Islet of Langerhans (tissue), 1 donor: ENCODE measurements around the gene OAT.

Experiments
- FAIRE-seq: peaks from one replicate; lab custom pipeline; 2011; peaks lifted over from hg19 to GRCh38; lab: Jason Lieb, UNC

Gene OAT

DNA sequence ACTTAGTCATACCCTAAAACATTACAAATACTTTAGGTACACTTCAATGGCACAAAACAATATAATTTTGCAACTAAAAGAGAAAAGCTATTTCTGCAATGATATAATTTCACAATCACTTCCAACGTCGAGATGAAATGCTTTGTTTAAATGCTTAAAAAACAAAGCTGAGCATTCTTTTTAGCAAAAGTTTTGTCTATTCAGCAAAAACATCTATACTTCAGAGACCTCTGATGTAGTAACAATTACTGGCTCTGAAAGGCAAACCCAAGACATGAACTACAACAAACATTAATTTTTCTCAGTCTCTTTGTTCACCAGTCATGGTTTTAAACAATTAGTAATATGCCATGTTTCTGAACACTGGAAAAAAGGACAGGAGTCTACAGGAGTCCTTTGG is 16.4 kb downstream of the OAT start:
- no peak for FAIRE-seq

- no peak for FAIRE-seq
Observed at GRCh38 chr10:124401633-124402032, 17.1 kb downstream of the OAT start.

DNA sequence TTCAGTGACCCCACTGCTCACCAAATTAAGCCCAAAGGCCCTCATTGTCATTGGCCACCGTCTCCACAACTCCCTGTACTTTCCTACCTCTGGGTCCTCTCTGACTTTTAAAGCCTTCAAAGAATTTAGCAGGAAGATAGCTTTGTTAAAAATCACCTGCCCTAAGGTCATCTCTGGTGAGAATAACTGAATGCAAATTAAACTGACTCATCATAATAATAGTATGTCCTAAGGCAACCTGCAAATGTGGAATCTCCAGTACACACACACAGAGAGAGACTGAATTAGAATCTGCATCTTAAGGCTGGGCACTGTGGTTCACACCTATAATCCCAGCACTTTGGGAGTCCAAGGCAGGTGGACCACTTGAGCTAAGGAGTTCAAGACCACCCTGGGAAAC is 24.1 kb downstream of the OAT start:
- FAIRE-seq, result no peak

DNA sequence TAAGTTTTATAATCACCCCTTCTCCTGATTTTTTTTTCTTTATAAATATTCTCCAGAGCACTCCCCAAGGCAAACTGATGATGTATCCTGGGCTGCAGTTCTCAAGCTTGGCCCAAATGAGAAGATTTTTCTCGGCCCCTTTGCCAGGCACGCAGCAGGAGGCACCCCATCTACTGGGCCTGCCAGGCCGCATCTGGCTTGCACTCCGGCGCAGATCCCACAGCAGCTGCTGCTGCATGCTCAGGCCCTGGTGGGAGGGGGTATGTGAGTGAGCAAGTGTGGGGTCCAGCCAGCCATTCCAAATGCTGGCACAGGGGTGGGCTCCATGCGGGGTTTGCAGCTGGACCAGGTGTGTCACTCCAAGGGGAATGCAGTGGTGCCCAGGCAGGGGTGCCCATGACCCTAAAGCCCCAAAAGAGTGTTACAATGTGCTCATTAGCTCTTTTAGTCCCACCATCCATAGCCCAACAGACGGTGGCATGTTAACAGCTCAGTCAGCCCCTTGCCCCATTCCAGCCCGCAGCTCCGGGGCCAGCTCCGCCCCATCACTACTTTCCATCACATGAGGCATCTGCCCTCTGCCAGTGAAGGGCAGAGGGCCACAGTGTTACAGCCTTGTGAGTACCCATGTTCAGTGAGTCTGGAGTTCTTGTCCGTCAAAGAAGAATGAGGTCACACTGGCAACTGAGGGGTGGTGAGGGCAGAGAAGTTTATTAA is 25.9 kb downstream of the OAT start:
- FAIRE-seq, result no peak

- FAIRE-seq, result no peak
Observed at GRCh38 chr10:124390471-124391187, 28.1 kb downstream of the OAT start.

- no peak for FAIRE-seq
Observed at GRCh38 chr10:124389613-124390361, 28.9 kb downstream of the OAT start.

DNA sequence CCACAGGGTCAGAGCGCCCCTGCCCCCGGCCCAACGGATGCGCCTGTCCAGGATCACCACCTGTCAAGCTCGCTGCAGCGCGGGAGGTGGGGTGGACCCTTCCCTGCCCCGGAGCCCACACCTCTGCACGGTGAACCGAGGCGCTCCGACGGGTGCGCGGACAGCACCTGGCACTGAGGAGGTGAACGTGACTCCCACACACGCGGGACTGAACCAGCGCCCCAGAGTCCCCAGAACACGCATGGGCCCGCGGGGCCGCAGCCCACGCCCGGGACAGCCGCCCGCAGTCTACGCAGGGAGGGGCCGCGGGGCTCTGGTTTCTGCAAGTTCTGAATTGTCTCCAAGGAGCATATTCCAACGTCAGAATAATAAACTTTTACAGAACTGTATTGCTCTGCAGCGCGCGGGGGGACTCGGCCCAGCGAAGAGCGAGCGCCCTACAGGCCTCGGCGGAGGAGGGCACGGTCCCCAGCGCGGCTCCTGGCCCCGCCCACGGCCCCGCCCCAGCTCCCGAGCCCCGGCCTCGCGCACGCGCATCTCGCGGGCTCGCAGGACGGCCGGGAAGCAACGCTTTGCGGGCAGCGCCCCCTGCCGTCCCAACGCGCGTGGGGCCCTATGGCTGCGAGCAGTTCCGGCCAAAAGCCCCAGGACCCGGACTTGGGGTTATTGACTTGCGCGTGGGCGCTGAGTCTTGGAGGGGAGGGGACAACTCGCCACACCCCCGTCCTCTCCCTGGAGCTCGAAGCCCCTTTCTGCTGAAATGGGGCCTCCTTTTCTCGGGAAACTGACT is 29.7 kb downstream of the OAT start:
- FAIRE-seq, result no peak

DNA sequence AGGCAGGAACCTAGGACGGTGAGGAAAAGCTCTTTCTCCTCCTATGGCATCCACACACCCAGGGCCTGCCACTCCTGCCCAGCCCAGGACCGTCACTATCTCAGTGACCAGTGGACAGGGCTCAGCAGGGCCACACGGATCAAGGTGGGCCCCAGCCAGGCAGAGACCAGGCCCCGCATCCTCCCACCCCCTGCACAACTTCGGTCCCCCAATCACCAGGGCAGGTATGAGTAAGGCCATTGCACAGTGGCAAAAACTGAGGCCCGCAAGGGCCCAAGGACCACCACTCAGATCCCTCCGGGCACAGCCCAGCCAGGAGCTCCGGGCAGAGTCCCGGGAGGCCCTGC is 30.3 kb downstream of the OAT start:
- no peak for FAIRE-seq

DNA sequence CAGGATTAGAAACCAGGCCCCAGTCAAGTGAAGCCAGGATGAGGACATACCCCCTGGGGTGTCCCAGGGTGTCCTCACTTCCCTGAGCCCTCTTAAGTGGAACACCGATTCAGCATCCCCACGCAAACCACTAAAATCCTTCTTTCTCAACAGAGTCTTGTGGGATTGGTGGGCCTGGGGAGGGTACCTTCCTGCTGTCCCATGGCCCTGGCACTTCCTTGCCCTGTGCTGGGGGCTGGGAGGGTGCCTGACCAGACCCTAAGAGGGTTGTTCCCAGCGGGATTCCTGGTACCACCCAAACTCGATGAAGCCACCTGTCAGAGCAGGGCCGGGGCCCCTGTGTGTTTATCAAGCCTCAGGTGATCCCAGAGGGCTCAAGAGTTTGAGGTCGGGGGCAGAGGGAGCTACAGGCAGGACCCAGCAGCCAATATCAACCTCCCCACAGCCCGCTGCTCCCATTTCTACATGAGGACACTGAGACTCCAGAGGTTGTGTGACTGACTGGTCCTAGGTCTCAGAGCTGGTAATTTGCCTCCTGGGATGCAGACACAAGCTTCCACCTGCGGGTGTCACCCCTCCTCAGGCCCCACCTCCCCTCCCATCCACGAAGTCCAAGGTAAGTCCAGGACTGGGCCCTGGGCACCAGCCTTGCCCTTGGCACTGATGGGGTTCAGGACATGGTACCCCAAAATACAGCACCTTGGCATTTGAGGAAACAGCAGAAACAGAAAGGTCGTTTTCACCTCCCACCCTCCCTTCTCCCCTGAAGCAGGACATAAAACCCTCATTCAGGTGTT is 31.4 kb downstream of the OAT start:
- no peak for FAIRE-seq

DNA sequence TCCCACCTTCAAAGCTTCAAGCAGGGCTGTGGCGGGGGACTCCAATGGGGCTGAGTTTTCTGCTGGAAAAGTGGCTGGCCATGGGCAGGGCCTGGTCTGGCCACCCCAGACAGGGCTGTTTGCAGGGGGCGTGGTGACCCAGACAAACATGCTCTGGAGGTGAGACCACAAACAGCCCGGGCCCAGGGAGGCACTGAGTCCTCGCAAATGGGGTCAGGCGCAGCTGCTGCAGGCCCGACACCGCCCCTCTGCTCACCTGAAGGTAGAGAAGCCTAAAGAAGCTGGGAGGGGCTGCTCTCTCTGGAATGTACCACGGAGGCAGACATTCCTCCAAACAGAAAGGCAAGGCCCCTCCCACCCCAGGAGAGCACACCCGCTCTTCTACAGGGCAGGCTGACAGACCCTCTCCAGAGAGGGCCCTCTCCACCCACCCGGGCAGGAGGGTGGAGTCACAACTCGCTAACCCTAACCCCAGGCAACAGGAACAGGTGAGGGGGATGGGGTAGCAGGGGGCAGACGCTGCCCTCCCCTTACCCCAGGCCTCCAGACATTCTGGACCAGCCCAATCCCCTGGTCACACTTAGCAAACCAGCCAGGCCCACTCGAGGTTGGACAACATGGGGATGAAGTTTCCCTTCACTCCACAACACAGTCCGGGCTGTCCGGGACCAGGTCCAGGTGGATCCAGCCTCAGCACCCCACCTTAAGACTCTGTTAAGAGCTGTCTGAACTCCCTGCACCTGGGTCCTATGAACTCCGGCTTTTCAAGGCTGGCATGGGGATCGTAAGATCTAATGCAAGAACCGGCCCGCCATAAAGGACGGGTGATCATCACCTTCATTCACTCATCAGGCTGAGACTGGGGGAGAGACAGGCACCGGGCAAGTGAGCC is 32.3 kb downstream of the OAT start:
- no peak for FAIRE-seq

DNA sequence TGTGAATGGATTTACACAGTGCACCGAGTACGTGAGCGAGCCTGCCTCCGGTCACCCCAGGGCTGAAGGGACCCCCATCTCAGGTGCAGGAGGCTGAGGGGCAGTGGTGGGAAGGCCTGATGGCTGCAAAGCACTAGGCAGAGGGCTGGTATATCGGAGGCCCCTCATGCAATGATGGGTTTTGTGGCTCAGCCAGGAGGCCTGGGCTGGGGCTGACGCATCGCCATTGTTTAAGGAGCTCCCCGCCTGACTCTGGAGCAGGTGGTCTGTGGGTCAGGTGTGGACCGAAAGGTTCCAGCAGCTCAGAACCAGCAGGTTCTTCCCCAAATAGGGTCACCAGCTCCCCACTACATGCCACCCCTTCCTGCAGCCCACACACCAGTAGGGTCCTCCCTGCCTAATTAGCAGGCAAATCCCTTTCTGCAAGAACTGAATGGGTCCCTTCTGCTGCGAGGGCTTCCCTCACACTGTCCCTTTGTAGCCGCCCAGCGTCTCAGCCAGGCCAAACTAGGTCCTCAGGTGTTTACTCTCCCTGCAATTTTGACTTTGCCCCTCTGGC is 33.0 kb downstream of the OAT start:
- no peak for FAIRE-seq

DNA sequence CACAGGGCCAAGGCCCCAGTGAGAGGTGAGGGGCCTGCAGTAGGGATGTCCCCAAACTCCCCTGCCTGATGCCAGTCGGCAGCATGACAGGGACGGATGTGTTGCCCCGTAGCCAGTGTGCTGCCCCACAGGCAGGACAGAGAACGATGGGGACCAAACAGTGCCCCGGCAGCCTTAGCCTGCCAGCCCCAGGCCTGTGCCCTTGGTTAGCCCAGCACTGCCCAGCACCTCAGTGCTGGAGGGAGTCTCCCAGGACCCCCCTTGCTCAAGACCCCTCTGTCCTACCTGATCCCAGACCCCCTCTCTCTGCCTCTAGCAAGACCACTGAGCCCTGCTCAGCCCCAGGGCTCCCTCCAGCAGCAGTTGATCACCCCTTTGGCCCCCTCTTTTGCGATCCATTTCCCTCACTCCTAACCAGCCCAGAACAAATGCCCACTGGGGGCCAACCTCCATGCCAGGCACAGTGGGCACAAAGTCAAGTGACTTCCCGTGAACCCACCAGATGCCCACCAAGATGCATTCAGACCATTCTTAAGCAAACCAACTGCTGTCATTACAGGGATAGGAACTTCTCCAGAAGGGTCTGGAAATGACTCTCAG is 34.0 kb downstream of the OAT start:
- no peak for FAIRE-seq

DNA sequence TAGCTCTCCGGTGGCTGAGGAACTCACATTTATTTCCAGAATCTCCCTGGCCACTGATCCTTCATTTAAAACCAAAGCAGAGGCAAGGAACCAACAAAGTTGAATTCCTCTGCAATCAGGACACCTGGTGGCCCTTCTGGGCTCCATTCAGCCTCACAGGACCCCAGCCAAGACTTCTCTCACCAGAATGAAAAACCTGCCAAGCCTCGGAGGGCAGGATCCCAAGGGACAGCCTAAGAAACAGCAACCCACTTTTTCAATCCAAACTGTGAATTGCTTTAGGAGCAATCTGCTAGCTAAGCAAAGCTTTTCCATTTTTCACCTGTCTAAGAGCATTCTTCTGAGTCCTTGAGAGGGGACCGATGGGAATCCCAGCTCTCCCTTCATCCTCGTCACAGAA is 34.6 kb downstream of the OAT start:
- FAIRE-seq, result no peak

DNA sequence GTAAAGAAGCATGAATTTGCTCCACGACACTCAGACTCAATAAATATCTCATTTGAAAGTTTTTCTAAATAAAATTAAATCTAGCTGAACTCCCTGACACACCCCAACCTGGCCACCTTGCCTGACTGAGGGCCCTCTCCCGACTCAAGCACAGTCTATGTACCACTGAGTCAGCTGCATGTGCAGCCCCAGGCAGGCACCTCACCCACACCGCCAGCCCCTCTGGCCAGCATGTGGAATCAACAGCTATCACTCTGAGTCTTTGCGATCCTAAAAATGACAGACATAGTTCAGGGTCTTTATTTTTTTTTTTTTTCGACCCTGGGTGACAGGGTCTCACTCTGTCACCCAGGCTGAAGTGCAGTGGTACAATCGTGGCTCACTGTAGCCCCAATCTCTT is 35.2 kb downstream of the OAT start:
- no peak for FAIRE-seq

DNA sequence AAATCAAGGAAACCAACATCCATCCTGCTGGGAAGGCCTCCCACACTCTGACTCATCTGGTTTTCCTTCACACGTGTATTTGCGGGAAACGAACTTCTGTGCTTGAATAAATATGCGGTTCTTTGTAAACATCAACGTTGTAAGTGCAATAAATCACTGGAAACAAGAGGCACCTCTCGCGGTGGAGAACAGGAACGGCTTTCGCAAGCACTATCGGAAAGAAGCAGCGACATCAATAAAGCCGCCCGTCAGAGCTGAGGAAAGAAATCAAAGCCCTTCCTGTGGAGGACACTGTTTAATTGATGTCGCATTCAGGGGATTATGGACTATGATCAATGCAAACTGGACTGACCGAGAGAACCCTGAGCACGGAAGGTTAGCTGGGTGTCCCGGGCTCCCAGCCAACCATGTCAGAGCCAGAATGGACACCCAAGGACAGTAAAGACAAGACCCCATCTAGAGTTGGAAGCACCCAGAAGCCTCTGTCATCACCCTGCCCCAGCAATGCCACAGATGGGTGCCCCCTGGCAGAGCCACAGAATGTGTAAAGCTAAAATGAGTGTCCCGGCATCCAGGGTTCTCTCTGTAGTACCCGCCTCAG is 37.6 kb downstream of the OAT start:
- no peak for FAIRE-seq

DNA sequence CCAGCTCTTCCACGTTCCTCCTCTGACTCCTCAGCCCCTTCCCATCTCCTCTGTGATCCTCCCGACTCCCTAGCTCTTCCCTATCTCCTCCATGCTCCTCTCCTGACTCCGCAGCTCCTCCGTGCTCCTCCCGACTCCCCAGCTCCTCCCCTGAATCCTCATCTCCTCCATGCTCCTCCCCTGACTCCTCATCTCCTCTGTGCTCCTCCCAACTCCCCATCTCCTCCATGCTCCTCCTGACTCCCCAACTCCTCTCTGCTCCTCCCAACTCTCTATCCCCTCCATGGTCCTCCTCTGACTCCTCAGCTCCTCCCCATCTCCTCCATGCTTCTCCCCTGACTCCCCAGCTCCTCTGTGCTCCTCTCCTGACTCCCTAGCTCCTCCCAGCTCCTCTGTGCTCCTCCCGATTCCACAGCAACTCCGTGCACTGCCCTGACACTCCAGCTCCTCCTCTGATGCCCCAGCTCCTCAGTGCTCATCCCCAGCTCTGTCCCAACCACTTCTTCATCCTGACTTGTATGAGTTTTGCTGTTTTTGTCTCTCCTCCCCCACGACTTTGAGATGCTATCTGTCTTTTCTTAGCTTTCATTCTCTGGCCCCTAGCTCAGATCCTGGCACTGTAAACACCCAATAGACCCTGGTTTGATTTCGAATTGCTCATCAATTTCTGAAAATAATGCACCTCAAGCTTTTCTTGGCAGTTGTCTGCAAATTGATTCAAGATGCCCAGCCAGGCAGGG is 38.3 kb downstream of the OAT start:
- no peak for FAIRE-seq

- no peak for FAIRE-seq
Observed at GRCh38 chr10:124379609-124380193, 39.0 kb downstream of the OAT start.

- FAIRE-seq, result no peak
Observed at GRCh38 chr10:124378881-124379471, 39.7 kb downstream of the OAT start.
